HL-60 (cell line): ENCODE measurements around the gene CYB5RL.

Experiments
- DNase-seq, 2 experiments: peaks; one replicate each; pipeline ENCODE4 v3.0.0-alpha.2; 2010 to 2020; ENCODE audit warnings: low read depth in 1 of 2, low spot score in 1 of 2
- H3K27ac ChIP-seq: fragments of 250-450 bp; sonication (Bioruptor Pico); replicated peaks from 2 replicates; pipeline ENCODE4 v1.5.1; 2020; ENCODE audit warnings: mild to moderate bottlenecking, moderate library complexity
- H3K27me3 ChIP-seq: fragments of 250-450 bp; sonication (Bioruptor Pico); 2 replicates; pipeline ENCODE4 v1.5.1; 2021; ENCODE audit warnings: mild to moderate bottlenecking, moderate library complexity; ENCODE audit not compliant: insufficient read depth, poor library complexity, severe bottlenecking
- H3K4me3 ChIP-seq: replicated peaks from 2 replicates; pipeline ENCODE4 v1.5.1; 2011; ENCODE audit warnings: mild to moderate bottlenecking, control low read depth, low read length; ENCODE audit not compliant: insufficient read depth
- GABPA ChIP-seq: IDR thresholded peaks from 2 replicates; pipeline ENCODE4 v1.6.1; 2012; ENCODE audit warnings: low read depth
- POLR2AphosphoS5 ChIP-seq: IDR thresholded peaks from 2 replicates; pipeline ENCODE4 v1.6.1; 2012; ENCODE audit warnings: low read depth
- SPI1 ChIP-seq: IDR thresholded peaks from 2 replicates; pipeline ENCODE4 v1.6.1; 2012; ENCODE audit warnings: low read depth, mild to moderate bottlenecking, borderline replicate concordance
- TF ChIP-seq, protein P1 (sequence below): IDR thresholded peaks from 2 replicates; pipeline ENCODE4 v1.6.1; 2012; ENCODE audit warnings: low read depth; ENCODE audit not compliant: insufficient replicate concordance
- TF ChIP-seq, protein P2 (sequence below): IDR thresholded peaks from one replicate; pipeline ENCODE4 v1.5.1; 2011; ENCODE audit warnings: low read length, control low read depth, inconsistent platforms; ENCODE audit not compliant: insufficient read depth

CYB5RL gene

DNA sequence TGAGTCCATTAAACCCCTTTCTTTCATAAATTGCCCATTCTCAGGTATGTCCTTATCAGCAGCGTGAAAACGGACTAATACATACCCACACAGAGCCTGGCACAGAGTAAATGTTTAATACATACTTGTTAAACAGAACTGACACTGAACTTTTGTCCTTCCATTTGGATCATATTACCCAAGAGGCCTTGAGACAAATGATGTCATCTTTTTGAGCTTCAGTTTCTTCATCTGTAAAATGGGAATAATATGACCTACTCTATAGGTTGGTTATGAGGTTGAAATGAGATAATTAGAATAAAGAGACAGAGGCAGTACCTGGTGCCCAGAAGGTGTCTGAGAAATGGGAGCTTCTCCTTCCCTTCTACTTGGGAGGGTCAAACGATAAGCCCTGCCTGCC lies 13.8 kb downstream of the CYB5RL start:
- no peak overlapping the region for H3K4me3 ChIP-seq
- DNase-seq: no peak
- H3K27ac ChIP-seq: no peak overlapping the region
- TF ChIP-seq, protein P1, sequence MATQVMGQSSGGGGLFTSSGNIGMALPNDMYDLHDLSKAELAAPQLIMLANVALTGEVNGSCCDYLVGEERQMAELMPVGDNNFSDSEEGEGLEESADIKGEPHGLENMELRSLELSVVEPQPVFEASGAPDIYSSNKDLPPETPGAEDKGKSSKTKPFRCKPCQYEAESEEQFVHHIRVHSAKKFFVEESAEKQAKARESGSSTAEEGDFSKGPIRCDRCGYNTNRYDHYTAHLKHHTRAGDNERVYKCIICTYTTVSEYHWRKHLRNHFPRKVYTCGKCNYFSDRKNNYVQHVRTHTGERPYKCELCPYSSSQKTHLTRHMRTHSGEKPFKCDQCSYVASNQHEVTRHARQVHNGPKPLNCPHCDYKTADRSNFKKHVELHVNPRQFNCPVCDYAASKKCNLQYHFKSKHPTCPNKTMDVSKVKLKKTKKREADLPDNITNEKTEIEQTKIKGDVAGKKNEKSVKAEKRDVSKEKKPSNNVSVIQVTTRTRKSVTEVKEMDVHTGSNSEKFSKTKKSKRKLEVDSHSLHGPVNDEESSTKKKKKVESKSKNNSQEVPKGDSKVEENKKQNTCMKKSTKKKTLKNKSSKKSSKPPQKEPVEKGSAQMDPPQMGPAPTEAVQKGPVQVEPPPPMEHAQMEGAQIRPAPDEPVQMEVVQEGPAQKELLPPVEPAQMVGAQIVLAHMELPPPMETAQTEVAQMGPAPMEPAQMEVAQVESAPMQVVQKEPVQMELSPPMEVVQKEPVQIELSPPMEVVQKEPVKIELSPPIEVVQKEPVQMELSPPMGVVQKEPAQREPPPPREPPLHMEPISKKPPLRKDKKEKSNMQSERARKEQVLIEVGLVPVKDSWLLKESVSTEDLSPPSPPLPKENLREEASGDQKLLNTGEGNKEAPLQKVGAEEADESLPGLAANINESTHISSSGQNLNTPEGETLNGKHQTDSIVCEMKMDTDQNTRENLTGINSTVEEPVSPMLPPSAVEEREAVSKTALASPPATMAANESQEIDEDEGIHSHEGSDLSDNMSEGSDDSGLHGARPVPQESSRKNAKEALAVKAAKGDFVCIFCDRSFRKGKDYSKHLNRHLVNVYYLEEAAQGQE: no peak
- H3K27me3 ChIP-seq: no peaks in the 10 kb centered on the region

DNA sequence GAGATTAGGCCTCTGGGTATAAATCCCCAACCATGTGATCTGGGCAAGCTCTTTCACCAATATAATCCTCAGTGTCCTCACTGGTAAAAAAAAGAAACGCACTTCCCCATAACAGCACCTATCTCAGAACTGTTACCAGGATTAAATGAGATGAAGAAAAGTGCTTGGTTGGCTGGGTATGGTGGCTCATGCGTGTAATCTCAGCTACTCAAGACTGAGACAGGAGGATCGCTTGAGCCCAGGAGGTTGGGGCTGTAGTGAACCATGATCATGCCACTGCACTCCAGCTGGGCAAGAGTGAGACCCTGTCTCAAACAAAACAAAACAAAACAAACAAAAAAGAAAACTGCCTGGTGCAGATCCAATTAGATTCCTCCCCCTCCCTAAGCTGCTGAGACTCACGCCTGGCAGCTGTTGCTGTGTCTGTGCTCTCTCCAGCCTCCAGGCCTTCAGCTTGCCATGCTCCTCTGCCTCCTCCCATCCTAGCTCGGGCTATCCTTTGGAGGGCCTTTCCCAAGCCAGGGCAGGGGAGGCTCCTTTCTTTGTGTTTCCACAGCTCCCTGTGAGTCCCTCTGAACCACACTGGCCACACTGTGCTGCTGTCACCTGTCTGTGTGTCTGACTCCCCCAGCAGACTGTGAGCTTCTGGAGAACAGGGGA lies 19.0 kb downstream of the CYB5RL start:
- Histone ChIP-seq H3K27me3 (no peaks in the 10 kb centered on the region), H3K27ac (no peak overlapping the region), H3K4me3 (no peak overlapping the region)
- DNase-seq: no peak
- TF ChIP-seq POLR2AphosphoS5 (no peak), SPI1 (no peak), GABPA (no peak)
- TF ChIP-seq, protein P2, sequence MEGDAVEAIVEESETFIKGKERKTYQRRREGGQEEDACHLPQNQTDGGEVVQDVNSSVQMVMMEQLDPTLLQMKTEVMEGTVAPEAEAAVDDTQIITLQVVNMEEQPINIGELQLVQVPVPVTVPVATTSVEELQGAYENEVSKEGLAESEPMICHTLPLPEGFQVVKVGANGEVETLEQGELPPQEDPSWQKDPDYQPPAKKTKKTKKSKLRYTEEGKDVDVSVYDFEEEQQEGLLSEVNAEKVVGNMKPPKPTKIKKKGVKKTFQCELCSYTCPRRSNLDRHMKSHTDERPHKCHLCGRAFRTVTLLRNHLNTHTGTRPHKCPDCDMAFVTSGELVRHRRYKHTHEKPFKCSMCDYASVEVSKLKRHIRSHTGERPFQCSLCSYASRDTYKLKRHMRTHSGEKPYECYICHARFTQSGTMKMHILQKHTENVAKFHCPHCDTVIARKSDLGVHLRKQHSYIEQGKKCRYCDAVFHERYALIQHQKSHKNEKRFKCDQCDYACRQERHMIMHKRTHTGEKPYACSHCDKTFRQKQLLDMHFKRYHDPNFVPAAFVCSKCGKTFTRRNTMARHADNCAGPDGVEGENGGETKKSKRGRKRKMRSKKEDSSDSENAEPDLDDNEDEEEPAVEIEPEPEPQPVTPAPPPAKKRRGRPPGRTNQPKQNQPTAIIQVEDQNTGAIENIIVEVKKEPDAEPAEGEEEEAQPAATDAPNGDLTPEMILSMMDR: no peak
- TF ChIP-seq, protein P1: no peak

DNA sequence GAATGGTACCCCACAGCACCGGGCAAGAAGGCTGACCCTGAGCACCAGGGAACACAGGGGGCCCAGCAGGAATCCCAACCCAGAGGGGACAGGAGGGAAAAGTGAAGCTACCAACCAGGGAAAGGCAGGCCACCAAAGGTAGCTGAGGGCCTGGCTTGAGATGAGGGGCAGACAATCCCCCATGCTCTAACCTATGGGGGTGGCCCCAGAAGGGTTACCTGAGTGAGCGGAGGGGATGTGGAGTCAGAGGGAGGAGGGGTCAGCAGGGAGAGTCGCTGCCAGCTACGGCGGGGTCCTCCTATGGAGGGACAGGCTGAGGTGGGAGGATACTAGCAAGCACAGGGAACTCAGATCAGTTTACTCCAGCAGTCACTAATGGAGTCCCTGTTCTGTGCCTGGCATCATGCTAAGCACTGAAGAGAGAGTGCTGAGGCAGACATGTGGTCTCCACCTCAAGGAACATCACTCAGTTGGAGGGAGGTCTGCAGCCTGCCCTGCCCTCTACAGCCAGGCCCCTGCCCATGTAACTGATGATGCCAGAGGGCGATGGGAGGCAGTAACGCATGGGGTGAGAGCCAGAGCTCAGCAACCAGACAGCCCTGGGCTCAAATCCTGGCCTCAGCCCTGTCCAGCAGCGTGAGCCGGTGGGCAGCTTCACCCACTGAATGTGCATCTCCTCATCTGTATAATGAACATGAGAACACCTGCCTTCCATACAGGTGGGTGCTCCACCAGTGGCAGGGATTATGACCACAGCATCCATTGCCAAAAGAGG lies 21.3 kb downstream of the CYB5RL start:
- Histone ChIP-seq H3K4me3 (no peak overlapping the region), H3K27ac (no peak overlapping the region), H3K27me3 (no peaks in the 10 kb centered on the region)
- no peak for DNase-seq
- TF ChIP-seq, protein P1: no peak
- TF ChIP-seq POLR2AphosphoS5: no peak
- no peak for TF ChIP-seq SPI1
- no peak for TF ChIP-seq GABPA
- TF ChIP-seq, protein P2: no peak
